ENCODE results near the gene ZNF79. TPM values are rescaled to one million over a fixed set of nuclear protein-coding genes. Genes with fewer than 3 reads are reported as not detected.

ZNF79 gene
- total and polyA plus RNA-seq, 2 of the 8 experiments (the other 6 are each of a cell fraction or from before 2014, with no cell fraction given) = 2.4 to 7.4 TPM

GRCh38 chr9:127423934-127424675 lies at the start of gene ZNF79 (continued):
- TF ChIP-seq, protein P1, sequence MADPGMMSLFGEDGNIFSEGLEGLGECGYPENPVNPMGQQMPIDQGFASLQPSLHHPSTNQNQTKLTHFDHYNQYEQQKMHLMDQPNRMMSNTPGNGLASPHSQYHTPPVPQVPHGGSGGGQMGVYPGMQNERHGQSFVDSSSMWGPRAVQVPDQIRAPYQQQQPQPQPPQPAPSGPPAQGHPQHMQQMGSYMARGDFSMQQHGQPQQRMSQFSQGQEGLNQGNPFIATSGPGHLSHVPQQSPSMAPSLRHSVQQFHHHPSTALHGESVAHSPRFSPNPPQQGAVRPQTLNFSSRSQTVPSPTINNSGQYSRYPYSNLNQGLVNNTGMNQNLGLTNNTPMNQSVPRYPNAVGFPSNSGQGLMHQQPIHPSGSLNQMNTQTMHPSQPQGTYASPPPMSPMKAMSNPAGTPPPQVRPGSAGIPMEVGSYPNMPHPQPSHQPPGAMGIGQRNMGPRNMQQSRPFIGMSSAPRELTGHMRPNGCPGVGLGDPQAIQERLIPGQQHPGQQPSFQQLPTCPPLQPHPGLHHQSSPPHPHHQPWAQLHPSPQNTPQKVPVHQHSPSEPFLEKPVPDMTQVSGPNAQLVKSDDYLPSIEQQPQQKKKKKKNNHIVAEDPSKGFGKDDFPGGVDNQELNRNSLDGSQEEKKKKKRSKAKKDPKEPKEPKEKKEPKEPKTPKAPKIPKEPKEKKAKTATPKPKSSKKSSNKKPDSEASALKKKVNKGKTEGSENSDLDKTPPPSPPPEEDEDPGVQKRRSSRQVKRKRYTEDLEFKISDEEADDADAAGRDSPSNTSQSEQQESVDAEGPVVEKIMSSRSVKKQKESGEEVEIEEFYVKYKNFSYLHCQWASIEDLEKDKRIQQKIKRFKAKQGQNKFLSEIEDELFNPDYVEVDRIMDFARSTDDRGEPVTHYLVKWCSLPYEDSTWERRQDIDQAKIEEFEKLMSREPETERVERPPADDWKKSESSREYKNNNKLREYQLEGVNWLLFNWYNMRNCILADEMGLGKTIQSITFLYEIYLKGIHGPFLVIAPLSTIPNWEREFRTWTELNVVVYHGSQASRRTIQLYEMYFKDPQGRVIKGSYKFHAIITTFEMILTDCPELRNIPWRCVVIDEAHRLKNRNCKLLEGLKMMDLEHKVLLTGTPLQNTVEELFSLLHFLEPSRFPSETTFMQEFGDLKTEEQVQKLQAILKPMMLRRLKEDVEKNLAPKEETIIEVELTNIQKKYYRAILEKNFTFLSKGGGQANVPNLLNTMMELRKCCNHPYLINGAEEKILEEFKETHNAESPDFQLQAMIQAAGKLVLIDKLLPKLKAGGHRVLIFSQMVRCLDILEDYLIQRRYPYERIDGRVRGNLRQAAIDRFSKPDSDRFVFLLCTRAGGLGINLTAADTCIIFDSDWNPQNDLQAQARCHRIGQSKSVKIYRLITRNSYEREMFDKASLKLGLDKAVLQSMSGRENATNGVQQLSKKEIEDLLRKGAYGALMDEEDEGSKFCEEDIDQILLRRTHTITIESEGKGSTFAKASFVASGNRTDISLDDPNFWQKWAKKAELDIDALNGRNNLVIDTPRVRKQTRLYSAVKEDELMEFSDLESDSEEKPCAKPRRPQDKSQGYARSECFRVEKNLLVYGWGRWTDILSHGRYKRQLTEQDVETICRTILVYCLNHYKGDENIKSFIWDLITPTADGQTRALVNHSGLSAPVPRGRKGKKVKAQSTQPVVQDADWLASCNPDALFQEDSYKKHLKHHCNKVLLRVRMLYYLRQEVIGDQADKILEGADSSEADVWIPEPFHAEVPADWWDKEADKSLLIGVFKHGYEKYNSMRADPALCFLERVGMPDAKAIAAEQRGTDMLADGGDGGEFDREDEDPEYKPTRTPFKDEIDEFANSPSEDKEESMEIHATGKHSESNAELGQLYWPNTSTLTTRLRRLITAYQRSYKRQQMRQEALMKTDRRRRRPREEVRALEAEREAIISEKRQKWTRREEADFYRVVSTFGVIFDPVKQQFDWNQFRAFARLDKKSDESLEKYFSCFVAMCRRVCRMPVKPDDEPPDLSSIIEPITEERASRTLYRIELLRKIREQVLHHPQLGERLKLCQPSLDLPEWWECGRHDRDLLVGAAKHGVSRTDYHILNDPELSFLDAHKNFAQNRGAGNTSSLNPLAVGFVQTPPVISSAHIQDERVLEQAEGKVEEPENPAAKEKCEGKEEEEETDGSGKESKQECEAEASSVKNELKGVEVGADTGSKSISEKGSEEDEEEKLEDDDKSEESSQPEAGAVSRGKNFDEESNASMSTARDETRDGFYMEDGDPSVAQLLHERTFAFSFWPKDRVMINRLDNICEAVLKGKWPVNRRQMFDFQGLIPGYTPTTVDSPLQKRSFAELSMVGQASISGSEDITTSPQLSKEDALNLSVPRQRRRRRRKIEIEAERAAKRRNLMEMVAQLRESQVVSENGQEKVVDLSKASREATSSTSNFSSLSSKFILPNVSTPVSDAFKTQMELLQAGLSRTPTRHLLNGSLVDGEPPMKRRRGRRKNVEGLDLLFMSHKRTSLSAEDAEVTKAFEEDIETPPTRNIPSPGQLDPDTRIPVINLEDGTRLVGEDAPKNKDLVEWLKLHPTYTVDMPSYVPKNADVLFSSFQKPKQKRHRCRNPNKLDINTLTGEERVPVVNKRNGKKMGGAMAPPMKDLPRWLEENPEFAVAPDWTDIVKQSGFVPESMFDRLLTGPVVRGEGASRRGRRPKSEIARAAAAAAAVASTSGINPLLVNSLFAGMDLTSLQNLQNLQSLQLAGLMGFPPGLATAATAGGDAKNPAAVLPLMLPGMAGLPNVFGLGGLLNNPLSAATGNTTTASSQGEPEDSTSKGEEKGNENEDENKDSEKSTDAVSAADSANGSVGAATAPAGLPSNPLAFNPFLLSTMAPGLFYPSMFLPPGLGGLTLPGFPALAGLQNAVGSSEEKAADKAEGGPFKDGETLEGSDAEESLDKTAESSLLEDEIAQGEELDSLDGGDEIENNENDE (IDR thresholded peaks at IDR 0.05; ENCODE audit: insufficient replicate concordance, low read length) = no peak
- TF ChIP-seq TBP (IDR thresholded peaks at IDR 0.05; ENCODE audit: low read depth, low read length) = peak; percentile 73
- TF ChIP-seq SIRT6 (IDR thresholded peaks at IDR 0.05; ENCODE audit: low read length) = no peak
- no peak for TF ChIP-seq KDM1A (IDR thresholded peaks at IDR 0.05; ENCODE audit: borderline replicate concordance, low read length)
- no peak for TF ChIP-seq RAD21 (IDR thresholded peaks at IDR 0.05 in 1 of 2, conservative IDR thresholded peaks at IDR 0.05 in 1 of 2; ENCODE audit: low read depth in 2 of 2, low read length in 2 of 2)
- no peak for TF ChIP-seq POU5F1 (IDR thresholded peaks at IDR 0.05; ENCODE audit: low read depth, low read length)
- TF ChIP-seq KDM4A (IDR thresholded peaks at IDR 0.05; ENCODE audit: low read depth, low read length, severe bottlenecking) = peak; percentile 81
- no peak for TF ChIP-seq SP1 (IDR thresholded peaks at IDR 0.05; ENCODE audit: low read depth, low read length)
- no peak for TF ChIP-seq ASH2L (IDR thresholded peaks at IDR 0.05; ENCODE audit: low read length)
- no peak for TF ChIP-seq SUZ12 (IDR thresholded peaks at IDR 0.05; ENCODE audit: low read length)

Measured in H1 (cell line).